Measurements from ENCODE around the gene AMPH.

AMPH gene

GRCh38 chr7:38463277-38464225 is 167.6 kb downstream of the AMPH start:
- DNase-seq (ENCODE audit: low read depth, low spot score) = peak; percentile 46

DNA sequence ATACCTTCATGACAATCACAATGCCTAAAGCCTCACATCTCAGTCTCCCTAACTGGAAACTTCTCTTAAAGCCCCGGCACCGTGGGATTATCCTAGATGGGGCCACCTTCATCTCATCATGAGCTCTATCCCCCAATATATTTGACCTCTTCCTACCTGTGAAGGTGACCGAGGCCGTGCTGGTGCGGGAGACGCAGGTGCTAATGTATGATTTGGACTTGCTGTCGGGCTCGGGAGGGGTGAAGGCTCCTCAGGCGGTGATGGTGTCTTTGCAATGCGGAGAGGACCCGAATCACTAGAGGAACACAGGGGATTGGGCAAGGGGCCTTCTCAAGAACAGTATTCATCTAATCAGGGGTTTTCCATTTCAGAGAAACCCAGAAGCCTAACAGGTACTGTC is 168.4 kb downstream of the AMPH start:
- no peak for DNase-seq (ENCODE audit: low read depth, low spot score)

- DNase-seq (ENCODE audit: low read depth, low spot score) = no peak
Observed at GRCh38 chr7:38461887-38462286, 169.3 kb downstream of the AMPH start.

- no peak for DNase-seq (ENCODE audit: low read depth, low spot score)
Observed at GRCh38 chr7:38453826-38454225, 177.3 kb downstream of the AMPH start.

DNA sequence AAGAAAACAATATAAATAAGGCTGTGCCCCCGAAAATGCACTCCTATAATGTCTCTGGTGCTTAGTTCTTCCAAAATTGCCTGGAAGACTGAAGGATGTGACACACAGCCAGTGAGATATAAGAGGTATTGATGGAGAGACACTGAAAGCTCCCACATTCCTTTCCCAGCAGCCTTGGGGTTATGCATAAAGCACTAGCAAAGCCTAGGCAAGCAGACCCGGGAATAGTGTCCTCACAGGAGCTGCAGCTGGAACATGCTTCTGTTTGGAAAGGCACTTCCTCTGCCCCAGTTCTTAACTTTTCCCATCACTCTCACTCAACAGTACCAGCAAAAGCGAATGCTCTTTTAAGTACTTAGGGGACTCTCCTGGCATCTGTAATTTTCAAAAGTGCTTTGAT is 178.0 kb downstream of the AMPH start:
- no peak for DNase-seq (ENCODE audit: low read depth, low spot score)

GRCh38 chr7:38452681-38453108 is 178.5 kb downstream of the AMPH start:
- DNase-seq (ENCODE audit: low read depth, low spot score) = no peak

DNA sequence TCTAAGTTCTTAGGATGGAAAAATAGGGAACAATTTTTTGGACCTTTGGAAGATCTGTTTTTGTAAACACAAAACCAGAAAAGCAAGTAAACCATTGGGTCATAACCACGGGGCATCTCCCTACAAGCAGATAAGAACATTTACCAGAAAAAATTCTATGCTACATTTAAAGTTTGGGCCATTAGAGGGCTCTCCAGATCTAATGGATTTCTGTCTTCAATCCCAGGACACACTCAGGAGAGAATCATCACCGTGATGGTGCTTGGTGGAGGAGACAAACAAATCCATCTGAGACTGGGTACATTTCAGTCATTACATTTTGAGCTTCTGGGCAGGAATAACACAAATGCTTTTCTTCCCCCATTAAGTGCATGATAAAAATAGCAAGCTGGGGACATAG is 179.3 kb downstream of the AMPH start:
- DNase-seq (ENCODE audit: low read depth, low spot score) = no peak

GRCh38 chr7:38448584-38449234 is 182.5 kb downstream of the AMPH start:
- DNase-seq (ENCODE audit: low read depth, low spot score) = no peak

- no peak for DNase-seq (ENCODE audit: low read depth, low spot score)
Observed at GRCh38 chr7:38448054-38448453, 183.1 kb downstream of the AMPH start.

GRCh38 chr7:38438970-38439369 is 192.2 kb downstream of the AMPH start:
- DNase-seq (ENCODE audit: low read depth, low spot score) = no peak

DNA sequence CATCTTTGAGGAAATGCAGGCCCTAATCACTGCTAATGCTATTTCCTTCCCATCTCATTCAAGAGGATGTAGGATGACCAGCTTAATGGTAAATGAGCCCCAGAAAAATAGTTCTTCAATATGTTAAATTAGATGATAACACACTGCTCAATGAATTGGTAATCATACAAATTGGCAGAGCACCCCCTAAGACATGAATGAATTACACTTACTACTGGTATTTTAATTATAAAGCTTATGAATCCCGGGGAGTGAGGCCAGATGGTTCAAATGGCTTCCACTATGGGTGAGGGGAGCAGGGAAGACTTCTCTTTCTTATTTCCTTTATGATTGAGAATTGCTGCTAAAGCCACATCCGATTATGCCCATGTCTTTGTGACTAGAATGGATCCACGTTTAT is 198.5 kb downstream of the AMPH start:
- DNase-seq (ENCODE audit: low read depth, low spot score) = no peak

DNA sequence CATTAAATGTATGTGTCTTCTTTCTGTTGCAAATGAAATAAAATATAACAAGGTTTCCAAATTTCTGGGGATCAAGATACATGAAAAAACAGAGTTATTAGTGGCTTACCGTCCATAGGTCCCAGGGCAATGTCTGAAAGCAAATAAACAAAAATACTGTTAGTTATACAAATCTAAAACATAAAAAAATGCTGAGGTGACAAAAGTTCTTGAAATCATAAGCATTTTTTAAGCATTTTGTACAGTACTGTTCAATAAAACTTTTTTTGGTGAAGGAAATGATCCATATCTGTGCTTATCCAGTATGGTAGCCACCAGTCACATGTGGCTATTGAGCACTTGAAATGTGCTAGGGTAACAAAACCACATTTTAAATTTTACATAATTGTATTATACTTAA is 199.1 kb downstream of the AMPH start:
- DNase-seq (ENCODE audit: low read depth, low spot score) = no peak

GRCh38 chr7:38429057-38429456 is 202.1 kb downstream of the AMPH start:
- DNase-seq (ENCODE audit: low read depth, low spot score) = no peak

GRCh38 chr7:38428041-38428440 is 203.1 kb downstream of the AMPH start:
- DNase-seq (ENCODE audit: low read depth, low spot score) = no peak

- DNase-seq (ENCODE audit: low read depth, low spot score) = no peak
Observed at GRCh38 chr7:38427279-38427955, 203.8 kb downstream of the AMPH start.

DNA sequence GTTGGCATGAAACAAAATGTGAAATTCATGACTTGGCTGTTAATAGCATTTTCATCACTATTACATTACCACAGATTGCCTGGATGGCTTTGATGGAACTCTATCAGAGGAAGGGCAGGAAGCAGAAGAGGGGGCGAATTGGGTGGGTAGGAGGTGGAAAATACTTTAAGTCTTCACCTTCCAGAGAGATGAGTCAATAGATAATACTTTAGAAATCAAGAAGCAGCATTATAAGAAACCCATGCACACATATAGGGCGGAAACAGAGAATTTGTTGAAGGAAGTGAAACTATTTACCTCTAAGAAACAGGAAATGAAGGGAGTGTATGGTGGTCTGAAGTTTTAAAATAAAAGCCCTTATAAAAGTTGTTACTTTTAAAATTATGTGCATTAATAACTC is 205.7 kb downstream of the AMPH start:
- DNase-seq (ENCODE audit: low read depth, low spot score) = no peak

- DNase-seq (ENCODE audit: low read depth, low spot score) = no peak
Observed at GRCh38 chr7:38424750-38425463, 206.3 kb downstream of the AMPH start.

- DNase-seq (ENCODE audit: low read depth, low spot score) = no peak
Observed at GRCh38 chr7:38413784-38414183, 217.4 kb downstream of the AMPH start.

- DNase-seq (ENCODE audit: low read depth, low spot score) = no peak
Observed at GRCh38 chr7:38411404-38411803, 219.8 kb downstream of the AMPH start.

DNA sequence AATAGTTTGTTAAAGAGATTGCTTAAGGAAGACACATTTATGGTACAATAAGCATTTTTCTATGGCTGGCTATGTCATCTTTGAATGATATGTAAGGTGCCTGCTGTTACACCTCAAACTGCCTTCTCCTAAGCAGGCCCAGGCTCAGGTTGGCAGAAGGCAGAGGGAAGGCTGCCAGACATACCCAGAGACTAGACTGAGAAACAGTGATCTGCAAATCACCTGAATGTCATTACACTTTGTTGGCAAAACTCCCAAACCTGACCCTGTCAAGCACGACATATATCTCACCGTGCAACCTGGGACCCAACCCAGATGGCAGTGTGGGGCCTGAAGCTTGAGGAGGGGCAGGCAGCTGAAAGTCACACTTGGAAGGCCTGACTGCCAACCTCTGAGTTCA is 221.1 kb downstream of the AMPH start:
- DNase-seq (ENCODE audit: low read depth, low spot score) = no peak

GRCh38 chr7:38409531-38409930 is 221.6 kb downstream of the AMPH start:
- no peak for DNase-seq (ENCODE audit: low read depth, low spot score)

All from brain pericyte (primary cell).